Measurements from ENCODE around the gene RPS15. TPM values are rescaled to one million over a fixed set of nuclear protein-coding genes. Genes with fewer than 3 reads are reported as not detected.

The RPS15 gene
- total RNA-seq, 1 donor from 2014 or later, result 1,137 TPM

GRCh38 chr19:1450735-1451731, 12.8 kb downstream of the RPS15 start:
- intact Hi-C loops (cut with micrococcal nuclease), result no loop called here

- intact Hi-C loops (cut with micrococcal nuclease), result no loop called here
Observed at GRCh38 chr19:1451916-1452801, 14.0 kb downstream of the RPS15 start.

GRCh38 chr19:1452802-1453524, 14.8 kb downstream of the RPS15 start:
- intact Hi-C loops (cut with micrococcal nuclease), result no loop called here

- intact Hi-C loops (cut with micrococcal nuclease), result no loop called here
Observed at GRCh38 chr19:1453525-1454364, 15.5 kb downstream of the RPS15 start.

- intact Hi-C loops (cut with micrococcal nuclease), result no loop called here
Observed at GRCh38 chr19:1455002-1455335, 16.8 kb downstream of the RPS15 start.

GRCh38 chr19:1455336-1456120, 17.3 kb downstream of the RPS15 start:
- intact Hi-C loops (cut with micrococcal nuclease), result no loop called here

GRCh38 chr19:1456121-1456900, 18.1 kb downstream of the RPS15 start:
- intact Hi-C loops (cut with micrococcal nuclease), result no loop called here

GRCh38 chr19:1457031-1457739, 19.0 kb downstream of the RPS15 start:
- intact Hi-C loops (cut with micrococcal nuclease), result no loop called here

- intact Hi-C loops (cut with micrococcal nuclease), result no loop called here
Observed at GRCh38 chr19:1457892-1458291, 19.7 kb downstream of the RPS15 start.

- intact Hi-C loops (cut with micrococcal nuclease), result no loop called here
Observed at GRCh38 chr19:1459479-1459878, 21.3 kb downstream of the RPS15 start.

- intact Hi-C loops (cut with micrococcal nuclease), result no loop called here
Observed at GRCh38 chr19:1460033-1460995, 22.1 kb downstream of the RPS15 start.

GRCh38 chr19:1461862-1462261, 23.7 kb downstream of the RPS15 start:
- intact Hi-C loops (cut with micrococcal nuclease), result no loop called here

- intact Hi-C loops (cut with micrococcal nuclease), result no loop called here
Observed at GRCh38 chr19:1465191-1466016, 27.2 kb downstream of the RPS15 start.

- intact Hi-C loops (cut with micrococcal nuclease), result no loop called here
Observed at GRCh38 chr19:1466018-1466460, 27.8 kb downstream of the RPS15 start.

GRCh38 chr19:1466461-1467214, 28.4 kb downstream of the RPS15 start:
- intact Hi-C loops (cut with micrococcal nuclease), result no loop called here

- intact Hi-C loops (cut with micrococcal nuclease), result no loop called here
Observed at GRCh38 chr19:1467215-1467489, 29.0 kb downstream of the RPS15 start.

Measured in T-helper 1 cell treated with Interleukin-12 subunit alpha and Interleukin-12 subunit beta and Interleukin-4 antibody, amounts not matched to agents 30 ng/mL and 1 ng/mL, for 36 hours (primary cell).